H9 (cell line): Measurements from ENCODE around the gene AKIRIN2. TPM values are rescaled to one million over a fixed set of nuclear protein-coding genes. Genes with fewer than 3 reads are reported as not detected.

Source experiments
- DNase-seq: peaks from one replicate; pipeline ENCODE4 v3.0.0-alpha.2; 2017
- H2AFZ ChIP-seq: one replicate; pipeline ENCODE4 v1.6.1; 2013; ENCODE audit warnings: mild to moderate bottlenecking, low read length, control low read depth, moderate library complexity
- H2AK5ac ChIP-seq: 2 replicates; pipeline ENCODE4 v1.6.1; 2013; ENCODE audit warnings: low read length, control low read depth, mixed read lengths; ENCODE audit not compliant: insufficient read length
- H2BK120ac ChIP-seq: one replicate; pipeline ENCODE4 v1.6.1; 2013; ENCODE audit warnings: low read depth, mild to moderate bottlenecking, low read length, control low read depth, inconsistent platforms; ENCODE audit not compliant: poor library complexity, severe bottlenecking
- H2BK12ac ChIP-seq: 2 replicates; pipeline ENCODE4 v1.6.1; 2013; ENCODE audit warnings: low read length, control low read depth, mixed read lengths, low read depth; ENCODE audit not compliant: insufficient read length
- H2BK15ac ChIP-seq: 2 replicates; pipeline ENCODE4 v1.6.1; 2013; ENCODE audit warnings: low read depth, low read length, control low read depth
- H2BK20ac ChIP-seq: one replicate; pipeline ENCODE4 v1.6.1; 2013; ENCODE audit warnings: low read depth, mild to moderate bottlenecking, low read length, control low read depth, inconsistent platforms; ENCODE audit not compliant: poor library complexity, severe bottlenecking
- H2BK5ac ChIP-seq: 2 replicates; pipeline ENCODE4 v1.6.1; 2013; ENCODE audit warnings: low read length, control low read depth, mixed read lengths; ENCODE audit not compliant: insufficient read length
- H3K14ac ChIP-seq: 2 replicates; pipeline ENCODE4 v1.6.1; 2013; ENCODE audit warnings: low read length, control low read depth; ENCODE audit not compliant: insufficient read depth
- H3K18ac ChIP-seq: 2 replicates; pipeline ENCODE4 v1.6.1; 2013; ENCODE audit warnings: low read depth, mild to moderate bottlenecking, mixed read lengths, low read length, control low read depth; ENCODE audit not compliant: insufficient read length
- H3K23ac ChIP-seq: 2 replicates; pipeline ENCODE4 v1.6.1; 2013; ENCODE audit warnings: low read length, control low read depth, mixed read lengths, low read depth; ENCODE audit not compliant: insufficient read length
- H3K23me2 ChIP-seq: 2 replicates; pipeline ENCODE4 v1.6.1; 2013; ENCODE audit warnings: low read depth, mild to moderate bottlenecking, mixed read lengths, low read length, control low read depth; ENCODE audit not compliant: insufficient read length, poor library complexity, severe bottlenecking
- H3K27ac ChIP-seq: 2 replicates; pipeline ENCODE4 v1.5.1; 2013; ENCODE audit warnings: low read length, control low read depth, mixed read lengths, low read depth; ENCODE audit not compliant: insufficient read length
- H3K27me3 ChIP-seq: 2 replicates; pipeline ENCODE4 v1.6.1; 2013; ENCODE audit warnings: low read length, control low read depth, inconsistent platforms; ENCODE audit not compliant: insufficient read depth
- H3K4ac ChIP-seq: 2 replicates; pipeline ENCODE4 v1.6.1; 2013; ENCODE audit warnings: low read depth, mild to moderate bottlenecking, control low read depth, inconsistent platforms, low read length, moderate library complexity
- H3K4me1 ChIP-seq: 2 replicates; pipeline ENCODE4 v1.6.1; 2013; ENCODE audit warnings: low read length, control low read depth, inconsistent platforms; ENCODE audit not compliant: insufficient read depth
- H3K4me2 ChIP-seq: 2 replicates; pipeline ENCODE4 v1.6.1; 2013; ENCODE audit warnings: low read length, control low read depth, mixed read lengths; ENCODE audit not compliant: insufficient read length, insufficient read depth
- H3K56ac ChIP-seq: 2 replicates; pipeline ENCODE4 v1.6.1; 2013; ENCODE audit warnings: low read depth, mild to moderate bottlenecking, mixed read lengths, low read length, control low read depth; ENCODE audit not compliant: insufficient read length
- H3K79me1 ChIP-seq: 2 replicates; pipeline ENCODE4 v1.6.1; 2013; ENCODE audit warnings: low read depth, mild to moderate bottlenecking, moderate library complexity, low read length, control low read depth, inconsistent platforms; ENCODE audit not compliant: insufficient read depth, poor library complexity, severe bottlenecking
- H3K79me2 ChIP-seq: 2 replicates; pipeline ENCODE4 v1.6.1; 2013; ENCODE audit warnings: low read length, control low read depth, inconsistent platforms; ENCODE audit not compliant: insufficient read depth
- H3K9ac ChIP-seq: 2 replicates; pipeline ENCODE4 v1.6.1; 2013; ENCODE audit warnings: low read length, control low read depth, mixed read lengths; ENCODE audit not compliant: insufficient read length; ENCODE audit errors: extremely low read depth
- H3K9me3 ChIP-seq: one replicate; pipeline ENCODE4 v1.6.1; 2013; ENCODE audit warnings: low read depth, low read length, inconsistent platforms; ENCODE audit not compliant: control insufficient read depth
- H3T11ph ChIP-seq: one replicate; pipeline ENCODE4 v1.6.1; 2013; ENCODE audit warnings: mild to moderate bottlenecking, low read length, control low read depth, inconsistent platforms
- H4K20me1 ChIP-seq: one replicate; pipeline ENCODE4 v1.6.1; 2013; ENCODE audit not compliant: control insufficient read depth, insufficient read length, insufficient read depth
- H4K5ac ChIP-seq: 2 replicates; pipeline ENCODE4 v1.6.1; 2013; ENCODE audit warnings: low read depth, mild to moderate bottlenecking, mixed read lengths, low read length, control low read depth; ENCODE audit not compliant: insufficient read length
- H4K8ac ChIP-seq: replicated peaks from 2 replicates; pipeline ENCODE4 v1.6.1; 2013; ENCODE audit warnings: low read length, control low read depth, mixed read lengths, low read depth; ENCODE audit not compliant: insufficient read length
- H4K91ac ChIP-seq: 2 replicates; pipeline ENCODE4 v1.6.1; 2013; ENCODE audit warnings: low read depth, mild to moderate bottlenecking, moderate library complexity, mixed read lengths, low read length, control low read depth; ENCODE audit not compliant: insufficient read length
- H3K27ac Mint-ChIP-seq, 3 experiments: 2 replicates in 2 of 3; 3 replicates in 1 of 3; pipeline ENCODE4 v1.8.0; 2020 to 2021; ENCODE audit warnings: mixed read lengths in 3 of 3, mild to moderate bottlenecking in 1 of 3, moderate library complexity in 1 of 3
- H3K27me3 Mint-ChIP-seq: 2 replicates; pipeline ENCODE4 v1.8.0; 2021; ENCODE audit warnings: low read depth, mild to moderate bottlenecking, moderate library complexity, mixed read lengths
- H3K36me3 Mint-ChIP-seq, 3 experiments: 2 replicates in 2 of 3; 3 replicates in 1 of 3; pipeline ENCODE4 v1.8.0; 2020 to 2021; ENCODE audit warnings: low read depth in 3 of 3, mixed read lengths in 3 of 3; ENCODE audit not compliant: insufficient read depth in 1 of 3
- H3K4me1 Mint-ChIP-seq, 2 experiments: 2 replicates each; pipeline ENCODE4 v1.8.0; 2020; ENCODE audit warnings: mixed read lengths in 2 of 2
- H3K4me3 Mint-ChIP-seq, 2 experiments: 2 replicates in 1 of 2; 3 replicates in 1 of 2; pipeline ENCODE4 v1.8.0; 2020 to 2021; ENCODE audit warnings: mild to moderate bottlenecking in 2 of 2, mixed read lengths in 2 of 2, moderate library complexity in 1 of 2
- H3K9me3 Mint-ChIP-seq, 2 experiments: 2 replicates in 1 of 2; 3 replicates in 1 of 2; pipeline ENCODE4 v1.8.0; 2020; ENCODE audit warnings: mild to moderate bottlenecking in 2 of 2, mixed read lengths in 2 of 2, moderate library complexity in 1 of 2
- WGBS: extraction: QIAGEN DNeasy Blood & Tissue Kit; methylation state at CpG from one replicate; pipeline ENCODE4 v1.1.7; 2013; ENCODE audit warnings: missing lambda C conversion rate, low lambda C conversion rate, mixed read lengths; ENCODE audit not compliant: insufficient read length; ENCODE audit errors: extremely low coverage; 5-methylcytosine and 5-hydroxymethylcytosine counted together
- total RNA-seq: library from RNA; stranded (reverse); gene quantifications from 2 replicates; pipeline ENCODE4 v1.2.1, GENCODE V29; 2021
- TF ChIP-seq, protein P1 (sequence below): fragments of 200-600 bp; sonication (generic); conservative IDR thresholded peaks from 3 replicates; pipeline ENCODE4 v1.8.0; 2021; ENCODE audit warnings: antibody characterized with exemption, mild to moderate bottlenecking

The AKIRIN2 gene
- total RNA-seq, 1 experiment from 2014 or later, result 75.7 TPM

DNA sequence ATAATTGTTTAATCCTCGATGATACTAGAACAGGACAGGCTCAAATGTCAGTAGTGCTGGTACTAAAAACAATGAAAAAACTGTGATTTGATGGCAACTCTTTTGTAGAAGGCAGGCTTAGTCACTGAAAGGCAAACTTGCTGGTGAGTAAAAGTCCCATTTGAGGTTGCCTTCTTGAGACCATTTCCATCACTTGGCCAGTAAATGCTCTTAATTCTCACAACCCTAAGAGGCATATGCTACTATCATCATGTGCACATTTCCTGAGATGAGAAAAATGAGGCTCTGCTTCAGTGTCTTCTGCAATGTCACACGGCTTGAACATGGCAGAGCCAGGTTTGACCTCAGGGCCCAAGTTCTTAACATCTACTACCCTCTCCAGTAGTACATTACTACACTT, 9.9 kb downstream of the AKIRIN2 start:
- no peak overlapping the region for H3K18ac ChIP-seq
- H3K79me1 ChIP-seq, result peaks cover 11% of the 10 kb centered on the region
- TF ChIP-seq, protein P1, sequence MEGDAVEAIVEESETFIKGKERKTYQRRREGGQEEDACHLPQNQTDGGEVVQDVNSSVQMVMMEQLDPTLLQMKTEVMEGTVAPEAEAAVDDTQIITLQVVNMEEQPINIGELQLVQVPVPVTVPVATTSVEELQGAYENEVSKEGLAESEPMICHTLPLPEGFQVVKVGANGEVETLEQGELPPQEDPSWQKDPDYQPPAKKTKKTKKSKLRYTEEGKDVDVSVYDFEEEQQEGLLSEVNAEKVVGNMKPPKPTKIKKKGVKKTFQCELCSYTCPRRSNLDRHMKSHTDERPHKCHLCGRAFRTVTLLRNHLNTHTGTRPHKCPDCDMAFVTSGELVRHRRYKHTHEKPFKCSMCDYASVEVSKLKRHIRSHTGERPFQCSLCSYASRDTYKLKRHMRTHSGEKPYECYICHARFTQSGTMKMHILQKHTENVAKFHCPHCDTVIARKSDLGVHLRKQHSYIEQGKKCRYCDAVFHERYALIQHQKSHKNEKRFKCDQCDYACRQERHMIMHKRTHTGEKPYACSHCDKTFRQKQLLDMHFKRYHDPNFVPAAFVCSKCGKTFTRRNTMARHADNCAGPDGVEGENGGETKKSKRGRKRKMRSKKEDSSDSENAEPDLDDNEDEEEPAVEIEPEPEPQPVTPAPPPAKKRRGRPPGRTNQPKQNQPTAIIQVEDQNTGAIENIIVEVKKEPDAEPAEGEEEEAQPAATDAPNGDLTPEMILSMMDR, result no peak
- no peak overlapping the region for H3K4me3 Mint-ChIP-seq
- H3K27me3 Mint-ChIP-seq, result no peaks in the 10 kb centered on the region
- no peak overlapping the region for H4K5ac ChIP-seq
- no peak overlapping the region for H4K91ac ChIP-seq
- H3K9ac ChIP-seq, result no peak overlapping the region
- WGBS, result no CpG with 5 or more reads among the region's 2 CpGs
- no peak overlapping the region for H3K23ac ChIP-seq
- H3T11ph ChIP-seq, result peak overlapping the region; percentile 76
- peaks cover 2 to 4% (median 3%) of the 10 kb centered on the region in 3 experiments; a peak in 6 of 7 replicates for H3K36me3 Mint-ChIP-seq
- no peak overlapping the region for H3K14ac ChIP-seq
- no peaks in the 10 kb centered on the region for H3K9me3 Mint-ChIP-seq
- H2BK20ac ChIP-seq, result no peak overlapping the region
- no peaks in the 10 kb centered on the region for H3K23me2 ChIP-seq
- no peak overlapping the region for H3K27ac ChIP-seq
- DNase-seq, result no peak
- H3K56ac ChIP-seq, result no peak overlapping the region
- no peaks in the 10 kb centered on the region for H4K20me1 ChIP-seq
- H3K27ac Mint-ChIP-seq, result no peak overlapping the region
- H2AFZ ChIP-seq, result no peak overlapping the region
- no peak overlapping the region for H3K4ac ChIP-seq
- H3K27me3 ChIP-seq, result no peaks in the 10 kb centered on the region
- H3K4me1 Mint-ChIP-seq, result peaks cover 53 to 58% of the 10 kb centered on the region in 2 experiments
- H2BK12ac ChIP-seq, result no peak overlapping the region
- H2AK5ac ChIP-seq, result no peak overlapping the region
- no peaks in the 10 kb centered on the region; the same call in 1 of the 2 replicates for H3K4me1 ChIP-seq
- no peak overlapping the region for H2BK120ac ChIP-seq
- peaks cover 82% of the 10 kb centered on the region for H3K79me2 ChIP-seq
- H3K4me2 ChIP-seq, result no peak overlapping the region
- H3K9me3 ChIP-seq, result no peaks in the 10 kb centered on the region
- no peak overlapping the region for H2BK15ac ChIP-seq
- H4K8ac ChIP-seq, result no peak overlapping the region
- H2BK5ac ChIP-seq, result no peak overlapping the region
